A673 (cell line): ENCODE data around the gene MAPKAPK2. TPM values are rescaled to one million over a fixed set of nuclear protein-coding genes. Genes with fewer than 3 reads are reported as not detected.

Experiments used
- BruUV-seq: library from RNA; stranded (reverse); fragments of 400-500 nt; replicated peaks from 2 replicates; lab custom pipeline; 2021; lab: Mats Ljungman, UMichigan
- CTCF ChIA-PET: fragments of 300-600 bp; sonication (Branson Sonifier 250); formaldehyde crosslinking; loops from one replicate; lab custom pipeline; 2022; ENCODE audit warnings: antibody characterized with exemption; lab: Charles Lee
- POLR2A ChIA-PET: fragments of 300-600 bp; sonication (Branson Sonifier 250); formaldehyde crosslinking; loops from one replicate; lab custom pipeline; 2022; ENCODE audit warnings: antibody characterized with exemption; ENCODE audit not compliant: low non-redundant PET; lab: Charles Lee
- DNase-seq: peaks from one replicate; pipeline ENCODE4 v3.0.0-alpha.2; 2015; ENCODE audit warnings: low spot score
- H3K27ac ChIP-seq: fragments of 200-600 bp; sonication (generic); 2 replicates; pipeline ENCODE4 v1.5.1; 2016; ENCODE audit warnings: mixed run types, low read depth, mild to moderate bottlenecking, mixed read lengths, antibody characterized with exemption, low read length; ENCODE audit not compliant: poor library complexity, severe bottlenecking
- H3K27me3 ChIP-seq: fragments of 200-600 bp; sonication (generic); replicated peaks from 2 replicates; pipeline ENCODE4 v1.6.1; 2017; ENCODE audit warnings: mixed run types, low read depth, mild to moderate bottlenecking, mixed read lengths, antibody characterized with exemption, low read length; ENCODE audit not compliant: insufficient read depth, poor library complexity
- H3K36me3 ChIP-seq: fragments of 200-600 bp; sonication (generic); 2 replicates; pipeline ENCODE4 v1.6.1; 2016; ENCODE audit warnings: mixed run types, mild to moderate bottlenecking, mixed read lengths, antibody characterized with exemption, low read length; ENCODE audit not compliant: insufficient read depth, poor library complexity, severe bottlenecking
- H3K4me1 ChIP-seq: fragments of 200-600 bp; sonication (generic); 2 replicates; pipeline ENCODE4 v1.6.1; 2017; ENCODE audit warnings: mixed run types, mild to moderate bottlenecking, mixed read lengths, antibody characterized with exemption, low read length; ENCODE audit not compliant: insufficient read depth, poor library complexity, severe bottlenecking
- H3K4me3 ChIP-seq: fragments of 200-600 bp; sonication (generic); 2 replicates; pipeline ENCODE4 v1.5.1; 2016; ENCODE audit warnings: low read depth, mixed run types, mild to moderate bottlenecking, mixed read lengths, low read length; ENCODE audit not compliant: poor library complexity, severe bottlenecking
- H3K9me3 ChIP-seq: fragments of 200-600 bp; sonication (generic); 2 replicates; pipeline ENCODE4 v1.6.1; 2016; ENCODE audit warnings: mixed run types, low read depth, mild to moderate bottlenecking, mixed read lengths, antibody characterized with exemption, low read length; ENCODE audit not compliant: poor library complexity, severe bottlenecking
- EZH2 ChIP-seq: fragments of 200-600 bp; sonication (generic); IDR thresholded peaks from 2 replicates; pipeline ENCODE4 v1.6.1; 2017; ENCODE audit warnings: borderline replicate concordance, low read depth, mild to moderate bottlenecking, mixed read lengths, antibody characterized with exemption, low read length; ENCODE audit not compliant: poor library complexity, severe bottlenecking
- intact Hi-C: fragments of 100-400 bp; cut with micrococcal nuclease; formaldehyde crosslinking; loops from one replicate; pipeline ENCODE4 v1.10.0; 2022; ENCODE audit not compliant: unreplicated experiment
- total RNA-seq: library from RNA; stranded (reverse); gene quantifications from 2 replicates; pipeline ENCODE4 v1.2.3, GENCODE V29; 2021
- TF ChIP-seq, protein P1 (sequence below): fragments of 300-800, 200-600 bp; sonication (generic); conservative IDR thresholded peaks from 2 replicates; pipeline ENCODE4 v1.5.1; 2017; ENCODE audit warnings: low read depth, mild to moderate bottlenecking, antibody characterized with exemption, low read length, moderate library complexity, mixed read lengths

Gene MAPKAPK2
- total RNA-seq, 1 experiment from 2014 or later: 39.2 TPM

DNA sequence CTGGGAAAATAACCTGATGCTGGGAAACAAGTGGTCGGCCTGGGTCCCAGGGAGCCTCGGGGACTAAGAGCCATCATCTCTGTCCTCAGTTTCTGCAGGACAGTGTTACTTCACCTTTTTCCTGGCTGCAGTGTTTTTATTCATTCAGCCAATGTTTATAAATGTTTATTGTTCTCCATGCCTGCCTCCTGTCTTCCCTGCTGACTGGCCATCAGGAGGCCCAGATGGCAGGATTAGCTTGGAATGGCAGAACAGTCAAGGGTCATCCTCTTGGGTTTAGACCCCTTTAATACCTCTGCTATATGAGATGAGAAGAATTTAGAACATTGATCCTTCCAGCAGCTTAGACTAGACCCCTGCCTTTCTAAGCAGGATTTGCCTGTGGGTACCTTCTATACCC is 13.3 kb downstream of the MAPKAPK2 start:
- no peak for DNase-seq
- H3K36me3 ChIP-seq: no peaks in the 10 kb centered on the region
- ChIA-PET CTCF (no interaction called here), POLR2A (no interaction called here)
- no peaks in the 10 kb centered on the region for H3K27me3 ChIP-seq
- BruUV-seq: no TSS peak
- no peak overlapping the region for H3K27ac ChIP-seq
- H3K4me3 ChIP-seq: no peak overlapping the region
- TF ChIP-seq EZH2: no peak
- TF ChIP-seq, protein P1, sequence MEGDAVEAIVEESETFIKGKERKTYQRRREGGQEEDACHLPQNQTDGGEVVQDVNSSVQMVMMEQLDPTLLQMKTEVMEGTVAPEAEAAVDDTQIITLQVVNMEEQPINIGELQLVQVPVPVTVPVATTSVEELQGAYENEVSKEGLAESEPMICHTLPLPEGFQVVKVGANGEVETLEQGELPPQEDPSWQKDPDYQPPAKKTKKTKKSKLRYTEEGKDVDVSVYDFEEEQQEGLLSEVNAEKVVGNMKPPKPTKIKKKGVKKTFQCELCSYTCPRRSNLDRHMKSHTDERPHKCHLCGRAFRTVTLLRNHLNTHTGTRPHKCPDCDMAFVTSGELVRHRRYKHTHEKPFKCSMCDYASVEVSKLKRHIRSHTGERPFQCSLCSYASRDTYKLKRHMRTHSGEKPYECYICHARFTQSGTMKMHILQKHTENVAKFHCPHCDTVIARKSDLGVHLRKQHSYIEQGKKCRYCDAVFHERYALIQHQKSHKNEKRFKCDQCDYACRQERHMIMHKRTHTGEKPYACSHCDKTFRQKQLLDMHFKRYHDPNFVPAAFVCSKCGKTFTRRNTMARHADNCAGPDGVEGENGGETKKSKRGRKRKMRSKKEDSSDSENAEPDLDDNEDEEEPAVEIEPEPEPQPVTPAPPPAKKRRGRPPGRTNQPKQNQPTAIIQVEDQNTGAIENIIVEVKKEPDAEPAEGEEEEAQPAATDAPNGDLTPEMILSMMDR: no peak
- H3K4me1 ChIP-seq: no peaks in the 10 kb centered on the region
- no peaks in the 10 kb centered on the region for H3K9me3 ChIP-seq
- intact Hi-C loops: no loop called here

DNA sequence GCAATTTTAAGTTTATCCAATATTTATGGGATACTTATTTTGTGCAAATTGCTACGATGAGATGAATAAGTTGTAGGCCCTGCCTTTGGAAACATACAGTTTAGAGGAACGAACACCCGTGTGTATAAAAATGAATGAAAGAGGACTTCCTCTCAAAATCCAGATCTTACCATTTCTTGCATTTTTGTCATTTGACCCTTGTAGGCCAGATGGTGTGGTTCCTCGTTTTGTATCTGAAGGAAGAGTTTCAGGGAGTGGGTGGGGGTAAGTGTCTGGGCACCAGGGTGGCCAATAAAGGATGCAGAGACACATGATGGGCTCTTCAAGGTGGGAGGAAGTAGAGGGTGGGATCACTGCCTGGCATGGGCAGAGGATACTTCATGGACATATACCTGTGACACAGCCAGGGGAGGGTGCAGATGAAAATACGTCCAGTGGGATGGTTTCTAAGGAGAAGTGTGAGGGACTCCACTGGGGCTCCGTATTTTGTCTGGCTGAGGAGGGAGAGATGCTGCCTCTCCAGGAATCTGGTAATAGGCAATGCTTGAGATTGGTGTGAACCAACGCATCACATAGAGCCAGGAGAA is 14.4 kb downstream of the MAPKAPK2 start:
- TF ChIP-seq, protein P1: no peak
- no peak for TF ChIP-seq EZH2
- no peak overlapping the region for H3K27ac ChIP-seq
- H3K36me3 ChIP-seq: no peaks in the 10 kb centered on the region
- POLR2A ChIA-PET: no interaction called here
- no peak overlapping the region for H3K4me3 ChIP-seq
- no peaks in the 10 kb centered on the region for H3K4me1 ChIP-seq
- no peaks in the 10 kb centered on the region for H3K9me3 ChIP-seq
- intact Hi-C loops: no loop called here
- CTCF ChIA-PET: interaction anchor here (0.7 kb wide), 1 partner anchor 206 kb away, joined by 4 read pairs; no protein-coding TSS in a partner anchor
- DNase-seq: no peak
- H3K27me3 ChIP-seq: no peaks in the 10 kb centered on the region
- no TSS peak for BruUV-seq

DNA sequence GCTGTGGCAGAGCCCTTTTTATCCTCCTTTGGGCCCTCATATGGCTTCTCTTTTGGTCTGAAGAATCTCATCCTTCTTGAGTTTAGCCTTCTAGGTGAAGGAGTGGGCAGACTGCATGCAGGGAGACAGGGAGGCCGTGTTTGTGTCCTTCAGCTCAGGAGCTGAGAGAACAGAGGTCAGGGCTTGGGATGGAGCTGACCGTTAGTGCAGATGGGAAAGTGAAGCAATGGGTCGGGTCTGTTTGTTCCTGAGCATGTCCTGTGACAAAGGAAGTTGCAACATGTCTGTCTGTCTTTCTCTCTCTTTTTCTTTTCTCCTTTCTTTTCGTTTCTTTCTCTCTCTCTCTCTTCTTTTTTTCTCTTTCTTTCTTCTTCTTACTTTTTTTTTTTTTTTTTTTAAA is 14.9 kb downstream of the MAPKAPK2 start:
- CTCF ChIA-PET: interaction anchor here (0.7 kb wide), 1 partner anchor 206 kb away, joined by 4 read pairs; no protein-coding TSS in a partner anchor
- no peaks in the 10 kb centered on the region for H3K36me3 ChIP-seq
- TF ChIP-seq, protein P1: no peak
- no peak for TF ChIP-seq EZH2
- H3K27me3 ChIP-seq: no peaks in the 10 kb centered on the region
- H3K9me3 ChIP-seq: no peaks in the 10 kb centered on the region
- no TSS peak for BruUV-seq
- H3K4me1 ChIP-seq: no peaks in the 10 kb centered on the region
- intact Hi-C loops: no loop called here
- DNase-seq: no peak
- H3K4me3 ChIP-seq: no peak overlapping the region
- POLR2A ChIA-PET: no interaction called here
- no peak overlapping the region for H3K27ac ChIP-seq
